A673 (cell line): Measurements from ENCODE around the gene HES5.

Source experiments
- EZH2 ChIP-seq: fragments of 200-600 bp; sonication (generic); IDR thresholded peaks from 2 replicates; pipeline ENCODE4 v1.6.1; 2017; ENCODE audit warnings: borderline replicate concordance, low read depth, mild to moderate bottlenecking, mixed read lengths, antibody characterized with exemption, low read length; ENCODE audit not compliant: poor library complexity, severe bottlenecking
- TF ChIP-seq, protein P1 (sequence below): fragments of 300-800, 200-600 bp; sonication (generic); conservative IDR thresholded peaks from 2 replicates; pipeline ENCODE4 v1.5.1; 2017; ENCODE audit warnings: low read depth, mild to moderate bottlenecking, antibody characterized with exemption, low read length, moderate library complexity, mixed read lengths

DNA sequence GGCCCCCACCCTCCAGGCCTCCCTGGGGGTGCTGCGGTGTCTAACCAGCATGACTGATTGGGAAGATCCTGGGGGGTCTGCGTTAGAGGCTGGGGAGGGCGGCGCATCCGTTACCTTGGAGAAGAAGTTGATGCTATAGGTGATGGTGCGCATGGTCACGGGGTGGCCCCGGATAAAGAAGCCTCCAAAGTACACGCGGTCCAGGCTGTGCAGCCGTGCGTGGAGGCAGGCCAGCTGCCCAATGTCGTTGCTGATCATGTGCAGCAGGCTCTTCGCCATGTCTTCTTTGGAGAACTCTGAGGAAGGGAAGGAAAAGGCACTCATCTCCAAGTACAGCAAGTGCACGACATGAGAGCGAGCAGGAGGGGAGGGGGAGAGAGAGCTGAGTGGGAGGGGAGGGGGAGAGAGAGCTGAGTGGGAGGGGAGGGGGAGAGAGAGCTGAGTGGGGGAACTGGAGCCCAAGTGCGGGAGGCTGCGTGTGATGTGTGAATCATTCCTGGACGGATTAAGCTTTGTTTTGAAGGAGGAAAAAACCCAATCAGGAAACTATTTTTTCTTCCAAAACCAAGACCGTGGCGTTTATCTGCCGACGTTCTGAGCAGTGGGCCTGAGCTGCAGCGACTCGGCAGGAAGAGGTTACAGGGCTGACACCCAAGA, 10.9 kb downstream of the HES5 start:
- TF ChIP-seq, protein P1, sequence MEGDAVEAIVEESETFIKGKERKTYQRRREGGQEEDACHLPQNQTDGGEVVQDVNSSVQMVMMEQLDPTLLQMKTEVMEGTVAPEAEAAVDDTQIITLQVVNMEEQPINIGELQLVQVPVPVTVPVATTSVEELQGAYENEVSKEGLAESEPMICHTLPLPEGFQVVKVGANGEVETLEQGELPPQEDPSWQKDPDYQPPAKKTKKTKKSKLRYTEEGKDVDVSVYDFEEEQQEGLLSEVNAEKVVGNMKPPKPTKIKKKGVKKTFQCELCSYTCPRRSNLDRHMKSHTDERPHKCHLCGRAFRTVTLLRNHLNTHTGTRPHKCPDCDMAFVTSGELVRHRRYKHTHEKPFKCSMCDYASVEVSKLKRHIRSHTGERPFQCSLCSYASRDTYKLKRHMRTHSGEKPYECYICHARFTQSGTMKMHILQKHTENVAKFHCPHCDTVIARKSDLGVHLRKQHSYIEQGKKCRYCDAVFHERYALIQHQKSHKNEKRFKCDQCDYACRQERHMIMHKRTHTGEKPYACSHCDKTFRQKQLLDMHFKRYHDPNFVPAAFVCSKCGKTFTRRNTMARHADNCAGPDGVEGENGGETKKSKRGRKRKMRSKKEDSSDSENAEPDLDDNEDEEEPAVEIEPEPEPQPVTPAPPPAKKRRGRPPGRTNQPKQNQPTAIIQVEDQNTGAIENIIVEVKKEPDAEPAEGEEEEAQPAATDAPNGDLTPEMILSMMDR, result no peak
- TF ChIP-seq EZH2, result no peak
